RKO (cell line): ENCODE results near the gene ACBD4.

Experiments used
- DNase-seq: peaks from one replicate; pipeline ENCODE4 v3.0.0-alpha.2; 2016; ENCODE audit warnings: low spot score

Gene ACBD4

GRCh38 chr17:45104497-45104896, 31.0 kb upstream of the ACBD4 start:
- DNase-seq, result no peak

- no peak for DNase-seq
Observed at GRCh38 chr17:45104907-45105624, 30.4 kb upstream of the ACBD4 start.

- DNase-seq, result no peak
Observed at GRCh38 chr17:45106096-45106495, 29.4 kb upstream of the ACBD4 start.

- DNase-seq, result no peak
Observed at GRCh38 chr17:45106582-45106981, 28.9 kb upstream of the ACBD4 start.

GRCh38 chr17:45107293-45108010, 28.0 kb upstream of the ACBD4 start:
- no peak for DNase-seq

- DNase-seq, result no peak
Observed at GRCh38 chr17:45108051-45108450, 27.4 kb upstream of the ACBD4 start.

GRCh38 chr17:45108595-45109521, 26.6 kb upstream of the ACBD4 start:
- no peak for DNase-seq

GRCh38 chr17:45110676-45111611, 24.5 kb upstream of the ACBD4 start:
- no peak for DNase-seq

- no peak for DNase-seq
Observed at GRCh38 chr17:45111850-45112249, 23.6 kb upstream of the ACBD4 start.

GRCh38 chr17:45112559-45113423, 22.7 kb upstream of the ACBD4 start:
- no peak for DNase-seq

GRCh38 chr17:45113424-45113754, 22.1 kb upstream of the ACBD4 start:
- DNase-seq, result no peak

GRCh38 chr17:45114117-45114932, 21.2 kb upstream of the ACBD4 start:
- DNase-seq, result no peak

- no peak for DNase-seq
Observed at GRCh38 chr17:45115015-45115625, 20.4 kb upstream of the ACBD4 start.

GRCh38 chr17:45115871-45116270, 19.6 kb upstream of the ACBD4 start:
- no peak for DNase-seq

GRCh38 chr17:45116434-45117016, 19.0 kb upstream of the ACBD4 start:
- DNase-seq, result no peak

GRCh38 chr17:45117334-45117733, 18.2 kb upstream of the ACBD4 start:
- DNase-seq, result no peak

GRCh38 chr17:45117848-45118646, 17.4 kb upstream of the ACBD4 start:
- DNase-seq, result no peak

GRCh38 chr17:45118691-45119090, 16.8 kb upstream of the ACBD4 start:
- no peak for DNase-seq
